IMR-90 (cell line): ENCODE measurements around the gene UBE2E2. TPM values are rescaled to one million over a fixed set of nuclear protein-coding genes. Genes with fewer than 3 reads are reported as not detected.

ENCODE experiments used
- ATAC-seq: fragments of 200-7000 bp; cut with Tn5 transposase; 2 replicates; pipeline ENCODE4 v1.9.1; 2020; ENCODE audit warnings: low read depth, mild to moderate bottlenecking, moderate library complexity
- BruUV-seq: library from RNA; stranded (reverse); fragments of 400-500 nt; replicated peaks from 2 replicates; lab custom pipeline; 2021; lab: Mats Ljungman, UMichigan
- CTCF ChIA-PET: fragments of 300-600 bp; formaldehyde crosslinking; extraction: SDS; loops from one replicate; lab custom pipeline; 2021; ENCODE audit warnings: antibody characterized with exemption; lab: Yijun Ruan, JAX
- POLR2A ChIA-PET: fragments of 300-600 bp; sonication (Branson Sonifier 250); formaldehyde crosslinking; loops from one replicate; lab custom pipeline; 2022; ENCODE audit warnings: antibody characterized with exemption; ENCODE audit not compliant: unreplicated experiment; lab: Charles Lee
- DNase-seq: peaks from one replicate; pipeline ENCODE4 v3.0.0; 2013
- H2AFZ ChIP-seq: replicated peaks from 2 replicates; pipeline ENCODE3; 2013; ENCODE audit warnings: low read length, mild to moderate bottlenecking; ENCODE audit not compliant: poor library complexity
- H2AK5ac ChIP-seq: 2 replicates; pipeline ENCODE4 v1.6.1; 2013; ENCODE audit warnings: low read depth, low read length, inconsistent platforms
- H2AK9ac ChIP-seq: replicated peaks from 2 replicates; pipeline ENCODE3; 2013; ENCODE audit warnings: mild to moderate bottlenecking, low read depth, low read length, moderate library complexity; ENCODE audit not compliant: poor library complexity
- H2BK120ac ChIP-seq: 2 replicates; pipeline ENCODE4 v1.6.1; 2013; ENCODE audit warnings: low read depth, low read length, inconsistent platforms
- H2BK15ac ChIP-seq: 3 replicates; pipeline ENCODE4 v1.6.1; 2013; ENCODE audit warnings: low read depth, low read length, inconsistent platforms
- H2BK20ac ChIP-seq: 2 replicates; pipeline ENCODE4 v1.6.1; 2013; ENCODE audit warnings: low read depth, mild to moderate bottlenecking, inconsistent platforms, low read length, moderate library complexity
- H2BK5ac ChIP-seq: 2 replicates; pipeline ENCODE4 v1.6.1; 2013; ENCODE audit warnings: mild to moderate bottlenecking, low read depth, low read length, inconsistent platforms; ENCODE audit not compliant: poor library complexity, severe bottlenecking
- H3K14ac ChIP-seq: replicated peaks from 2 replicates; pipeline ENCODE4 v1.6.1; 2013; ENCODE audit warnings: low read depth, low read length, inconsistent platforms
- H3K18ac ChIP-seq: 2 replicates; pipeline ENCODE4 v1.6.1; 2013; ENCODE audit warnings: low read depth, low read length, control low read depth
- H3K23ac ChIP-seq: 2 replicates; pipeline ENCODE4 v1.6.1; 2013; ENCODE audit warnings: low read depth, low read length, inconsistent platforms
- H3K27ac ChIP-seq: 2 replicates; pipeline ENCODE4 v1.5.1; 2013; ENCODE audit warnings: mild to moderate bottlenecking, control low read depth, low read length; ENCODE audit not compliant: insufficient read depth
- H3K27me3 ChIP-seq: 2 replicates; pipeline ENCODE4 v1.6.1; 2013; ENCODE audit warnings: low read length; ENCODE audit not compliant: control insufficient read depth, insufficient read depth
- H3K36me3 ChIP-seq: 2 replicates; pipeline ENCODE4 v1.6.1; 2013; ENCODE audit warnings: low read length, mixed read lengths; ENCODE audit not compliant: control insufficient read depth, insufficient read depth
- H3K4ac ChIP-seq: 2 replicates; pipeline ENCODE4 v1.6.1; 2013; ENCODE audit warnings: low read depth, low read length, inconsistent platforms
- H3K4me1 ChIP-seq: 2 replicates; pipeline ENCODE4 v1.6.1; 2013; ENCODE audit warnings: low read length, mixed read lengths; ENCODE audit not compliant: control insufficient read depth, insufficient read depth
- H3K4me2 ChIP-seq: 2 replicates; pipeline ENCODE4 v1.6.1; 2013; ENCODE audit warnings: low read depth, mild to moderate bottlenecking, control low read depth, low read length, moderate library complexity
- H3K4me3 ChIP-seq: 2 replicates; pipeline ENCODE4 v1.5.1; 2013; ENCODE audit warnings: low read depth, mild to moderate bottlenecking, control low read depth, low read length, moderate library complexity; ENCODE audit not compliant: insufficient read depth
- H3K56ac ChIP-seq: 2 replicates; pipeline ENCODE4 v1.6.1; 2013; ENCODE audit warnings: low read length, inconsistent platforms; ENCODE audit not compliant: insufficient read depth; ENCODE audit errors: extremely low read depth
- H3K79me1 ChIP-seq, 2 experiments: 2 replicates each; pipeline ENCODE4 v1.6.1; 2013; ENCODE audit warnings: low read length in 2 of 2, inconsistent platforms in 1 of 2, low read depth in 1 of 2
- H3K9ac ChIP-seq: 2 replicates; pipeline ENCODE4 v1.6.1; 2013; ENCODE audit warnings: low read depth, low read length, control low read depth
- H3K9me1 ChIP-seq: 2 replicates; pipeline ENCODE4 v1.6.1; 2013; ENCODE audit warnings: low read length, inconsistent platforms; ENCODE audit not compliant: insufficient read depth
- H3K9me3 ChIP-seq: 2 replicates; pipeline ENCODE4 v1.6.1; 2013; ENCODE audit warnings: low read length; ENCODE audit not compliant: control insufficient read depth, insufficient read depth
- H4K20me1 ChIP-seq: 2 replicates; pipeline ENCODE4 v1.6.1; 2013; ENCODE audit warnings: low read length, inconsistent platforms; ENCODE audit not compliant: insufficient read depth
- H4K5ac ChIP-seq: 2 replicates; pipeline ENCODE4 v1.6.1; 2013; ENCODE audit warnings: mild to moderate bottlenecking, low read depth, low read length, control low read depth
- H4K8ac ChIP-seq, 2 experiments: 2 replicates each; pipeline ENCODE4 v1.6.1; 2013; ENCODE audit warnings: low read depth in 2 of 2, low read length in 2 of 2, control low read depth in 1 of 2, inconsistent platforms in 1 of 2
- H4K91ac ChIP-seq: 2 replicates; pipeline ENCODE4 v1.6.1; 2013; ENCODE audit warnings: low read depth, low read length, inconsistent platforms; ENCODE audit not compliant: insufficient read depth
- BHLHE40 ChIP-seq: fragments of 150-350 bp; IDR thresholded peaks from 2 replicates; pipeline ENCODE4 v1.6.1; 2016; ENCODE audit warnings: mild to moderate bottlenecking, low read depth, low read length
- CEBPB ChIP-seq: IDR thresholded peaks from 2 replicates; pipeline ENCODE4 v1.6.1; 2012; ENCODE audit warnings: low read depth, low read length, improper control_type of control experiment
- CHD1 ChIP-seq: IDR thresholded peaks from 2 replicates; pipeline ENCODE4 v1.6.1; 2012; ENCODE audit warnings: low read depth, low read length, improper control_type of control experiment
- CTCF ChIP-seq: conservative IDR thresholded peaks from 2 replicates; pipeline ENCODE4 v1.5.1; 2012; ENCODE audit warnings: mild to moderate bottlenecking, low read depth, low read length, improper control_type of control experiment
- ELK1 ChIP-seq: fragments of 150-350 bp; IDR thresholded peaks from 2 replicates; pipeline ENCODE4 v1.6.1; 2016; ENCODE audit warnings: low read depth, mild to moderate bottlenecking, low read length, moderate library complexity, borderline replicate concordance
- FOS ChIP-seq: fragments of 150-350 bp; IDR thresholded peaks from 2 replicates; pipeline ENCODE4 v1.6.1; 2016; ENCODE audit warnings: low read depth, low read length
- MAZ ChIP-seq: IDR thresholded peaks from 2 replicates; pipeline ENCODE4 v1.6.1; 2012; ENCODE audit warnings: low read depth, mild to moderate bottlenecking, low read length, improper control_type of control experiment, moderate library complexity, borderline replicate concordance
- MXI1 ChIP-seq: IDR thresholded peaks from 2 replicates; pipeline ENCODE4 v1.6.1; 2012; ENCODE audit warnings: low read depth, mild to moderate bottlenecking, low read length, moderate library complexity, borderline replicate concordance
- NFE2L2 ChIP-seq: fragments of 150-350 bp; IDR thresholded peaks from 2 replicates; pipeline ENCODE4 v1.6.1; 2016; ENCODE audit warnings: low read depth, mild to moderate bottlenecking, low read length
- POLR2A ChIP-seq: IDR thresholded peaks from 2 replicates; pipeline ENCODE4 v1.6.1; 2012; ENCODE audit warnings: mild to moderate bottlenecking, low read depth, low read length
- RAD21 ChIP-seq: IDR thresholded peaks from 2 replicates; pipeline ENCODE4 v1.6.1; 2012; ENCODE audit warnings: low read length, improper control_type of control experiment
- RCOR1 ChIP-seq: IDR thresholded peaks from 2 replicates; pipeline ENCODE4 v1.6.1; 2012; ENCODE audit warnings: mild to moderate bottlenecking, low read length, improper control_type of control experiment; ENCODE audit not compliant: insufficient replicate concordance
- RFX5 ChIP-seq: IDR thresholded peaks from 2 replicates; pipeline ENCODE4 v1.8.0; 2012; ENCODE audit warnings: low read depth, mild to moderate bottlenecking, low read length, moderate library complexity
- SMC3 ChIP-seq: fragments of 150-350 bp; IDR thresholded peaks from 2 replicates; pipeline ENCODE4 v1.6.1; 2016; ENCODE audit warnings: low read depth, mild to moderate bottlenecking, antibody characterized with exemption, low read length, moderate library complexity
- WGBS, 2 experiments: methylation state at CpG; one replicate each; pipeline versions ENCODE4 v1.1.5 to v1.1.7; 2013; ENCODE audit warnings: missing lambda C conversion rate in 2 of 2; ENCODE audit not compliant: insufficient read length in 1 of 2; ENCODE audit errors: extremely low coverage in 2 of 2; 5-methylcytosine and 5-hydroxymethylcytosine counted together
- dilution Hi-C: fragments of 300-500 bp; cut with HindIII; formaldehyde crosslinking; loops from one replicate; pipeline ENCODE4 v1.14.3; 2018; ENCODE audit warnings: low sequenced_read_pairs; ENCODE audit not compliant: unreplicated experiment
- in situ Hi-C: fragments of 300-500 bp; cut with MboI; formaldehyde crosslinking; loops from 3 replicates; pipeline ENCODE4 v1.14.3; 2019; ENCODE audit warnings: low sequenced_read_pairs, inconsistent platforms, mixed read lengths
- intact Hi-C: fragments of 100-400 bp; cut with micrococcal nuclease; formaldehyde crosslinking; loops from 2 replicates; pipeline ENCODE4 v1.10.0; 2022
- polyA plus RNA-seq, 3 experiments: library from polyadenylated mRNA; depleted of rRNA; stranded (reverse); fragments of >200 nt; gene quantifications; 2 replicates each; pipeline ENCODE4 v1.2.3, GENCODE V29; 2012; ENCODE audit warnings: low replicate concordance in 1 of 3
- total RNA-seq: library from RNA; depleted of rRNA; stranded (reverse); fragments of >200 nt; gene quantifications from 2 replicates; pipeline ENCODE4 v1.2.3, GENCODE V29; 2012
- TF ChIP-seq, protein P1 (sequence below): fragments of 150-350 bp; IDR thresholded peaks from 2 replicates; pipeline ENCODE4 v1.6.1; 2017; ENCODE audit warnings: mild to moderate bottlenecking, antibody characterized with exemption, low read length, low read depth

Gene UBE2E2
- total and polyA plus RNA-seq, 2 of the 4 experiments (the other 2 are of a cell fraction), result 18.6 to 32.7 TPM

- H3K4me3 ChIP-seq, result no peak overlapping the region
- in situ Hi-C loops (no loop called here), dilution Hi-C loops (no loop called here), intact Hi-C loops (loop anchor here (2.0 kb wide), 1 partner anchor 20 kb away; no protein-coding TSS in a partner anchor)
- no peaks in the 10 kb centered on the region for H3K9me1 ChIP-seq
- no peak overlapping the region for H3K4me2 ChIP-seq
- no peak overlapping the region for H3K9ac ChIP-seq
- H4K20me1 ChIP-seq, result 0 out of 2 replicates have a peak, but pooled peaks cover 8% of the 10 kb centered on the region
- H3K27ac ChIP-seq, result no peak overlapping the region
- no peak overlapping the region for H3K23ac ChIP-seq
- no peak overlapping the region for H2AFZ ChIP-seq
- peaks cover 1% of the 10 kb centered on the region; the same call in 1 of the 2 replicates for H3K4me1 ChIP-seq
- H3K14ac ChIP-seq, result no peak overlapping the region
- ATAC-seq (no peak), DNase-seq (peak; percentile 20)
- H4K91ac ChIP-seq, result no peak overlapping the region
- peaks cover 9 to 14% of the 10 kb centered on the region in 2 experiments; a peak in 1 of 4 replicates for H3K79me1 ChIP-seq
- no peak overlapping the region for H4K5ac ChIP-seq
- H4K8ac ChIP-seq, result no peak overlapping the region
- H3K18ac ChIP-seq, result no peak overlapping the region
- no peaks in the 10 kb centered on the region for H3K36me3 ChIP-seq
- no peak overlapping the region for H3K4ac ChIP-seq
- no peak overlapping the region for H2BK5ac ChIP-seq
- no TSS peak for BruUV-seq
- no peak overlapping the region for H2AK5ac ChIP-seq
- H2BK15ac ChIP-seq, result no peak overlapping the region
- ChIA-PET CTCF (no interaction called here), POLR2A (interaction anchor here (0.6 kb wide), 1 partner anchor 139 kb away, joined by 17 read pairs; no protein-coding TSS in a partner anchor)
- H3K9me3 ChIP-seq, result no peaks in the 10 kb centered on the region; the same call in 1 of the 2 replicates
- no peaks in the 10 kb centered on the region; the same call in 1 of the 2 replicates for H3K27me3 ChIP-seq
- no CpG with 5 or more reads among the region's 5 CpGs for WGBS, 2 experiments
- no peak overlapping the region for H2BK20ac ChIP-seq
- H2BK120ac ChIP-seq, result no peak overlapping the region
- H2AK9ac ChIP-seq, result no peak overlapping the region
- no peak overlapping the region for H3K56ac ChIP-seq
- TF ChIP-seq NFE2L2, result no peak
- TF ChIP-seq ELK1, result no peak
- TF ChIP-seq BHLHE40, result no peak
- no peak for TF ChIP-seq FOS
- TF ChIP-seq, protein P1, sequence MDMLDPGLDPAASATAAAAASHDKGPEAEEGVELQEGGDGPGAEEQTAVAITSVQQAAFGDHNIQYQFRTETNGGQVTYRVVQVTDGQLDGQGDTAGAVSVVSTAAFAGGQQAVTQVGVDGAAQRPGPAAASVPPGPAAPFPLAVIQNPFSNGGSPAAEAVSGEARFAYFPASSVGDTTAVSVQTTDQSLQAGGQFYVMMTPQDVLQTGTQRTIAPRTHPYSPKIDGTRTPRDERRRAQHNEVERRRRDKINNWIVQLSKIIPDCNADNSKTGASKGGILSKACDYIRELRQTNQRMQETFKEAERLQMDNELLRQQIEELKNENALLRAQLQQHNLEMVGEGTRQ, result no peak
- no peak for TF ChIP-seq CEBPB
- no peak for TF ChIP-seq MAZ
- no peak for TF ChIP-seq RFX5
- no peak for TF ChIP-seq CHD1
- no peak for TF ChIP-seq CTCF
- TF ChIP-seq RCOR1, result no peak
- no peak for TF ChIP-seq MXI1
- TF ChIP-seq SMC3, result no peak
- no peak for TF ChIP-seq POLR2A
- no peak for TF ChIP-seq RAD21
Observed at GRCh38 chr3:23314981-23315762, 112.0 kb downstream of the UBE2E2 start.
